BLaER1 (cell line): ENCODE data around the gene SLC12A7.

Source experiments
- H3K27ac ChIP-seq: shearing (Covaris generic); formaldehyde crosslinking; 2 replicates; pipeline ENCODE4 v1.8.1; 2022
- H3K27me3 ChIP-seq: shearing (Covaris generic); formaldehyde crosslinking; 2 replicates; pipeline ENCODE4 v1.8.1; 2022
- H3K36me3 ChIP-seq: shearing (Covaris generic); formaldehyde crosslinking; 2 replicates; pipeline ENCODE4 v1.8.1; 2022
- H3K4me1 ChIP-seq: shearing (Covaris generic); formaldehyde crosslinking; 2 replicates; pipeline ENCODE4 v1.8.1; 2022
- H3K4me2 ChIP-seq: shearing (Covaris generic); formaldehyde crosslinking; 2 replicates; pipeline ENCODE4 v1.8.1; 2022
- H3K4me3 ChIP-seq: shearing (Covaris generic); formaldehyde crosslinking; 2 replicates; pipeline ENCODE4 v1.8.1; 2022
- H3K9ac ChIP-seq: shearing (Covaris generic); formaldehyde crosslinking; 2 replicates; pipeline ENCODE4 v1.8.1; 2022
- H3K9me3 ChIP-seq: shearing (Covaris generic); formaldehyde crosslinking; 2 replicates; pipeline ENCODE4 v1.8.1; 2022
- H4K20me1 ChIP-seq: shearing (Covaris generic); formaldehyde crosslinking; 2 replicates; pipeline ENCODE4 v1.8.1; 2022
- Cebpa-rat ChIP-seq: shearing (Covaris generic); IDR thresholded peaks from 2 replicates; pipeline ENCODE4 v1.8.1; 2022

SLC12A7 gene

DNA sequence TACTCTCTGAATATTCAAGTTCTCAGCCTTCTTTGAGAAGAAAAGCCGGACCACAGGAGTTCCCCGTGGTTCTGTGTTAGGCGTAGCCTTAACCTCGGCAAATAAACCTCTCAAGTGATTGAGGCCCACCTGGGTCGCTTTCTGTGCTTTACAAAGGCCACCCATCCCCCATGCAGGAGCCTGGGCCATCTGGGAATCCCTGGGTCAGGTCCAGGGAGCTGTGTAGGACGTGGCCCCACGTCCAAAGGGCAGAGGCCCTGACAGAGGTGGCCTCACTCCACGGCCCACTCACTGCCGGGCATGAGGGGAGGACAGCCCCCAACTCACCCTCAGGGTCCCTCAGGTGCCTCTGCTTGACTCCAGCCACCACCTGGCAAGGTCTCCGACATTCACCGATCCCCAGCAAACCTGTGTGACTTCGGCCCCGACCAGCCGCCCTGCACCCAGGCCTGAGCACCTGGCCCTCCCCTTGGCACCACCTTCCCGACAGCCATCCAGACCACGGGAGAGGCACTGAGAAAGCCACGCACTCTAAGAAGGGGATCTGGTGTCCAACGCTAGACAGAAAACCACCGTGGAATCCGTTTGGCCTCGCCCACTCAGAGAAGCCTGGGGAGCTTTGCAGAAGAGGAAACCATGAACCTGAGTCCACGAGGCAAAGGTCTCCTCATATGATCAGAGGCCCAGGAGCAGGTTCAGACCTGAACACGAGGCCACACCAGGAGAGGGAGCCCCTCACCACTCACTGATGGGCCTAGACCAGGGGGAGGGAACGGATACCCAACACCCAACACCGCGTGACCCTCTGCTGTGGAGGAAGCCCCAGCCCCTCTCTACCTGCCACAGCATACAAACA, 4.5 kb downstream of the SLC12A7 start:
- H3K27me3 ChIP-seq: peaks cover 96% of the 10 kb centered on the region
- peaks cover 96% of the 10 kb centered on the region for H4K20me1 ChIP-seq
- H3K4me2 ChIP-seq: peak overlapping the region; percentile 94
- no peak overlapping the region for H3K27ac ChIP-seq
- TF ChIP-seq Cebpa-rat: no peak
- H3K9me3 ChIP-seq: no peaks in the 10 kb centered on the region
- no peak overlapping the region; the same call in 1 of the 2 replicates for H3K4me3 ChIP-seq
- H3K9ac ChIP-seq: no peak overlapping the region
- peaks cover 7% of the 10 kb centered on the region; the same call in 1 of the 2 replicates for H3K36me3 ChIP-seq
- peaks cover 96% of the 10 kb centered on the region for H3K4me1 ChIP-seq

DNA sequence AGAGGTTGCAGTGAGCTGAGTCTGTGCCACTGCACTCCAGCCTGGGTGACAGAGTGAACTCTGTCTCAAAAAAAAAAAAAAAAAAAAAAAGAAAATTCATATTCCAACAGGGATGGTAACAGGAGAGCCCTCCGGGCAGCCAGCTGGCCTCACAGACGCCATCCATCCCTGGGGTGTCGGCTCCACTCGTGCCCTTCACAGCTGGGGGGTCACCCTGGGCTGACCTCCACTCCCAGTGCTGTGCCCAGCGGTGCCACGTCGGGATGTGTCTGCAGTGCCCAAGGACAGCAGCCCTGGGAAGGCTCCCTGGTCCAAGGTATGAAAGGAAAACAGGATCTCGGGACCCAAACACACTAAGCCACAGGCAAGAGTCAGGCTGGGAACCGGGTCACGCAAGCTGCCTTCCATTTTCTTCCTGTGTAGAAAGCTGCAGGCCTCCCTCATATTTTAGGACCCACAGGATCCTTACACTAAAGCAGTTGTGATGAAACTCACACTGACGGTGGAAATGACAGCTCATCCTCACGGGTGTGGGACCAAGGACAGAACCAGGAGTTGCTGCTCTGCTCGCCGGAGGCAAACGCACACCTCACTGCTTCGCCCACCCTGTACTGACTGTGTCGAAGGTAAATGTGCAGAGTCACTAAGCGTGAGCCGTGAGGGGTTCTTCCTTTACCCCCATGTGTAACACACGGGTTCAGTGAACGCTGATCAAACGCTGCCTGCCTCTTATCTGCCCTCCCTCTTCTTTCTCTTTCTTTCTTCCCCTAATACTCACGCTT, 5.3 kb downstream of the SLC12A7 start:
- Histone ChIP-seq H3K4me3 (no peak overlapping the region), H3K27me3 (peaks cover 97% of the 10 kb centered on the region), H3K4me2 (peak overlapping the region; percentile 94), H4K20me1 (peaks cover 100% of the 10 kb centered on the region), H3K9ac (no peak overlapping the region), H3K27ac (no peak overlapping the region), H3K36me3 (peaks cover 7% of the 10 kb centered on the region; the same call in 1 of the 2 replicates), H3K4me1 (peaks cover 100% of the 10 kb centered on the region), H3K9me3 (no peaks in the 10 kb centered on the region)
- no peak for TF ChIP-seq Cebpa-rat

DNA sequence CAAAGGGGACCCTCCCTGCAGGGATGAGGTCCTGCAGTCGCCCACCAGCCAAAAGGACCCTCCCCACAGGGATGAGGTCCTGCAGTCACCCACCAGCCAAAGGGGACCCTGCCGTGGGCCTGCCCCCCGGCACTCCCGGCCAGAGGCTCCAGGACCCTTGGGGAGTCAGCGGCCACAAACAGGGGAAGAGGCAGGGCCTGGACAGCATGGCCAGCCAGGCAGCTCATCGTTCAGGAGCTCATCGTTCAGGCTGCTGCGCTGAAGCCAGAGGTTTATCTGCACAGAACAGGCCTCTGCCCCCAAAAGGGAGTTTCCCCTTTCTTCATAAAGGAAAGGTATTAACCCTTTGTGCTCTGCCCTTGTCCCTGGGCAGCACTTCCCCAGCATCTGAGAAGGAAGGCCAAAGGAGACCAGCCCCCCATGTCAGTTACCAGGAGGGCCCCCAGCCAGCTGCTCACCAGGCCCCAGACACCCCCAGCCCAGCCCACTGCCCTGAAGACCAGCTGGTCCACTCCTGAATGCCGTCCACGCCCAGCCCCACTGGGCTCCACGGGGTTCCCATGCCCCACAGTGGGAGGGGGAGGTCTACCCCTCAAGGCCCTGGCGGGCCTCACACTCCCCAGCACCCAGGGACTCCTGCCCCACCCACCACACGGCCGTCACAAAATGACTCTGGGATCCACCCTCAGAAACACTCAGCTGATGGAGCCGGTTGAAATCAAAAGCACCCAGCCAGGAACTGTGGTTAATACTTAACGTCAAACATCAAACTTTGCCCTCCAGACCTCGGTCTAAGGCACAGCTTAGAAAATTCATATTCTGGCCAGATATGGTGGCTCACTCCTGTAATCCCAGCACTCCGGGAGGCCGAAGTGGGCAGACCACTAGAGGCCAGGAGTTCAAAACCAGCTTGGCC, 6.3 kb downstream of the SLC12A7 start:
- Histone ChIP-seq H3K4me3 (no peak overlapping the region; the same call in 1 of the 2 replicates), H3K27ac (no peak overlapping the region), H3K9me3 (no peaks in the 10 kb centered on the region), H3K4me2 (peak overlapping the region; percentile 94), H3K36me3 (peaks cover 7% of the 10 kb centered on the region; the same call in 1 of the 2 replicates), H4K20me1 (peaks cover 100% of the 10 kb centered on the region), H3K27me3 (peaks cover 96% of the 10 kb centered on the region), H3K9ac (no peak overlapping the region), H3K4me1 (peaks cover 100% of the 10 kb centered on the region)
- no peak for TF ChIP-seq Cebpa-rat

DNA sequence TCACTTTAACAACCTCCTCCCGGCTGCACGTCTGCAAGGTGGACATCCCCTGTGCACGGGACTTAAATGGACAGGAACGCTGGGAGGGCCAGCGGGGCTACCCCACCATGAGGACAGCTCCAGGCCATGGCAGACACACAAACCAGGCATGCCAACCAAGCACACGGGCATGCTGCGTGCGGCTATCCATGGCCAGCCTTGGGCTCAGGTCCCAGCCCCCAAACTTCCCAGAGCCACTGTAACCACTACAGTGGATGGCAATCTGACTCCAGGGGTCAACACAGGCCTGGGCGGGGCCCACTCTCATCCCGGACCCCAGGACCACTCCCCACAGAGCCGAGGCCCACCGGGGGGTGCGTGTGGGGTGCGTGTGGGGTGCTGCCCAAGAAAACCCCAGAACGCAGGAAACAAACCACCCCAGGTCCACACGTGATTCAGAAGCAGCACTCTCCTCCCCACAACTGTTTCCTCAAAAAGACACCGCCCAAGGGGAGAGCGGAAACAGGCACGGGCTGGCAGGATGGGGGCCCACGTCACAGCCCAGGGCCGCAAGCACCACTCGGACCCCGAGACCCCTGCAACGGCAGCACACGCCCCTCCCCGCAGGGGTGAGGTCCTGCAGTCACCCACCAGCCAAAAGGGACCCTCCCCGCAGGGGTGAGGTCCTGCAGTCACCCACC, 7.4 kb downstream of the SLC12A7 start:
- Histone ChIP-seq H3K27ac (peak overlapping the region; percentile 13; the same call in 1 of the 2 replicates), H3K4me2 (peak overlapping the region; percentile 94), H3K9me3 (no peaks in the 10 kb centered on the region), H3K9ac (no peak overlapping the region), H3K4me1 (peaks cover 100% of the 10 kb centered on the region), H3K36me3 (peaks cover under 1% of the 10 kb centered on the region; the same call in 1 of the 2 replicates), H4K20me1 (peaks cover 100% of the 10 kb centered on the region), H3K4me3 (no peak overlapping the region; the same call in 1 of the 2 replicates), H3K27me3 (peaks cover 96% of the 10 kb centered on the region)
- no peak for TF ChIP-seq Cebpa-rat

DNA sequence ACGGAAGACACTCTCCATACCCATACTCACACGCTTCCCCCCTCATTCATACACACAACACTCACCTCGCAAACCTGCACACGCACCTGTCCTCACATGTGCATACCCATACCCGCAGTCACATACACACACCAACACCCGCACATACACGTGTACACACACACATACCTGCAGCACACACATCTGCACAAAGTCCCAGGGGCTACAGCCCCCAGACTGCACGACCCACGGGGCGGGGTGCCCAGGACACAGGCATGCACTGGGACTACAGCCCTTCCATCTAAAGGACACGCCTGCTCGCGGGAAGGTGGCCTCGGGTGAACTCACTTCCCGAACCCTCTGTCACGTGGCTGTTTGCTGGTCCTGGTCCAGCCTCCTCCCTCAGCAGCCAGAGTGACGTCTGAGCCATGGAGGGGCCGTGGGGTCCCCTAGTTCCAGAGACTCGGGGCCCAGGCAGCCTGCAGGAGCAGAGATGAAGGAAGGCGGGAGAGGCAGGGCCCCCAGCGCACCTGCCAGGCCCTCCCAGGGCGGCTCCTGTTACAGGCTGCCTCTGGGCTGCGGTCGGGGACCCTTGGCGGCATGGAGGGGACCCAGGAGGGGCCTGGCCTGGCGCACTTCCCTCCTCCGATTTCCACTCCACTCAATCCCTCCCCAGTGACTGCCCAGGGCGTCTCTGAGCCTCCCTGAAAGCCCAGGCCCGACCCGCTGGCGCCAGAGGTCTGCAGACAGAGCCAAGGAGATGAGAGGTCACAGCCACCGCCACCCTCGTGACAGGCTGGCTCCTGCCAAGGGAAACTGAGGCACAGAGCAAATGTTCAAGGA, 8.1 kb downstream of the SLC12A7 start:
- no peak for TF ChIP-seq Cebpa-rat
- Histone ChIP-seq H3K36me3 (no peaks in the 10 kb centered on the region; the same call in 1 of the 2 replicates), H3K27me3 (peaks cover 93% of the 10 kb centered on the region), H3K27ac (no peak overlapping the region; the same call in 1 of the 2 replicates), H3K4me1 (peaks cover 100% of the 10 kb centered on the region), H3K9me3 (no peaks in the 10 kb centered on the region), H3K4me3 (no peak overlapping the region; the same call in 1 of the 2 replicates), H4K20me1 (peaks cover 100% of the 10 kb centered on the region), H3K4me2 (peak overlapping the region; percentile 94), H3K9ac (no peak overlapping the region)

DNA sequence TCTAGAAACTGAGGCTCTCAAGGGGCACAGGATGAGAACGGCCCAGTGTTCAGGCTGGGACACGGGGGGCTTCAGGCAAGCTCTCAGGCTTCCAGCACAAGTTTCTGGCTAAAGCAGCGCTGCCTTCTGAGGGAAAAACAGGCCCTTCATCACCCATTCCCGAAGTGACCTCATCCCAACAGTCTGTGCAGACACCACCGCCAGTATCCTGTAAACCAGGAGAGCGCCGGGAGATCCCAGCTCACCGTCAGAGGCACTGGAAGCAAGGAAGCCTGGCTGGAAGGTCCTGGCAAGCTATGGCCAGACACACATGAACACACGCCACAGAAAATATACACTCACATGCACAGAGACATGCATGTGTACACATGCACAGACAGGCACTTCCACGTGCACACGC, 8.8 kb downstream of the SLC12A7 start:
- Histone ChIP-seq H3K9ac (no peak overlapping the region), H3K4me2 (peak overlapping the region; percentile 94), H4K20me1 (peaks cover 95% of the 10 kb centered on the region), H3K36me3 (no peaks in the 10 kb centered on the region; the same call in 1 of the 2 replicates), H3K4me3 (no peak overlapping the region), H3K9me3 (no peaks in the 10 kb centered on the region), H3K4me1 (peaks cover 95% of the 10 kb centered on the region), H3K27ac (no peak overlapping the region), H3K27me3 (peaks cover 87% of the 10 kb centered on the region)
- no peak for TF ChIP-seq Cebpa-rat

DNA sequence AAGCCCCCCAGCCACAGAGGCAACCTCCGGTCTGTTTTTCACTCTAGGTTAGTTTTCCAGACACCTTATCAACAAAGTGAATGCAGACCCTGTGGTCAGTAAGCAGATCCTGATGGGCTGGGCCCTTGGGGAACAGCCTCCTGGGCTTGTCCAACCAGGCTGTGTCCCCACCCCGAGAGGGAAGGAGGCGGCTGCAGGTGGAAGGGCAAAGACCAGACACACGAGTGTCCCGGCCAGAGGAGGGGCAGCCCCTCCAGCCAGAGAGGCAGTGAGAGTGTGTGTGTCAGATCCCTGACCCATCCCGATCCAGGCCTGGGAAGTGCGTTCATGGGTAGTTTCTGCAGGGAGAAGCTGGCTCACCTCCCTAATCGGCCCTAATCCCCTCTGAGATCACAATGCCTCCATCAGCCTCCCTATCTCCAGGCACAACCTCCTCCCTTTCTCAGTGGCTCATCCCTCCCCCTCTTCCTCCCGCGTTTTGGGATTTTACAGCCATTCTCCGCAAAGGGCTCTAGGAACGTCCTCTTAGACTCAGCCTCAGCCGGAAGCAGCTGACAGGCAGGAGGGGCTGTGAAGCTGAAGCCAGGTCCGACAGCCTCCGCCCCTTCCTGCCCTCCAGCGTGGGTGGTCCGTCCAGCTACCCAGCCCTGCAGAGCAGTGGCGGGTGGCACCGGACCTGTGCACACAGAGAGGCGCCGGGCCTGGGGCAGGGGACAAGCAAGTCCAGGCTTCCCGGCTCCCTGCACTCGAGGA, 9.7 kb downstream of the SLC12A7 start:
- peaks cover 77% of the 10 kb centered on the region for H3K27me3 ChIP-seq
- no peak overlapping the region for H3K4me3 ChIP-seq
- H3K36me3 ChIP-seq: no peaks in the 10 kb centered on the region; the same call in 1 of the 2 replicates
- no peak overlapping the region for H3K9ac ChIP-seq
- peaks cover 93% of the 10 kb centered on the region for H3K4me1 ChIP-seq
- H3K27ac ChIP-seq: no peak overlapping the region
- no peak for TF ChIP-seq Cebpa-rat
- peaks cover 93% of the 10 kb centered on the region for H4K20me1 ChIP-seq
- H3K4me2 ChIP-seq: peak overlapping the region; percentile 94
- no peaks in the 10 kb centered on the region for H3K9me3 ChIP-seq
